H1 (cell line): ENCODE measurements around the gene EPYC. TPM values are rescaled to one million over a fixed set of nuclear protein-coding genes. Genes with fewer than 3 reads are reported as not detected.

Source experiments
- EP300 ChIP-seq, 2 experiments: IDR thresholded peaks; 1 replicate in 1 of 2; 2 replicates in 1 of 2; pipeline ENCODE4 v1.6.1; 2011 to 2012; ENCODE audit warnings: low read depth in 2 of 2, low read length in 2 of 2, mild to moderate bottlenecking in 2 of 2, borderline replicate concordance in 1 of 2, inconsistent platforms in 1 of 2, moderate library complexity in 1 of 2
- KDM4A ChIP-seq: IDR thresholded peaks from one replicate; pipeline ENCODE4 v1.7.1; 2012; ENCODE audit warnings: low read depth, mild to moderate bottlenecking, moderate library complexity, low read length, inconsistent platforms; ENCODE audit not compliant: severe bottlenecking
- SAP30 ChIP-seq: fragments of 300-600 bp; sonication (generic); IDR thresholded peaks from 2 replicates; pipeline ENCODE4 v1.7.1; 2012; ENCODE audit warnings: low read length, moderate library complexity, mild to moderate bottlenecking, inconsistent platforms; ENCODE audit not compliant: insufficient read depth, insufficient replicate concordance
- SP1 ChIP-seq: IDR thresholded peaks from 2 replicates; pipeline ENCODE4 v1.6.1; 2011; ENCODE audit warnings: low read depth, low read length
- TAF7 ChIP-seq: optimal IDR thresholded peaks from 2 replicates; pipeline ENCODE3; 2011; ENCODE audit warnings: low read depth, mild to moderate bottlenecking, inconsistent platforms, low read length, moderate library complexity, borderline replicate concordance
- polyA plus RNA-seq, 7 experiments: library from polyadenylated mRNA; depleted of rRNA in 3 of 7; stranded (reverse) in 5 of 7; unstranded in 2 of 7; fragments of >200 nt in 5 of 7; fragments of 200-250 nt in 2 of 7; gene quantifications; 1 replicate in 5 of 7; 2 replicates in 1 of 7; 4 replicates in 1 of 7; pipeline versions ENCODE4 v1.2.1 to v1.2.3, GENCODE V29; 2011 to 2013; ENCODE audit warnings: missing spikeins in 2 of 7, mixed read lengths in 2 of 7
- total RNA-seq: library from RNA; stranded (reverse); fragmentation: NEBNext Ultra II Directional; extraction: Animal tissue kit (Norgen Biotek cat#: 25700); gene quantifications from 2 replicates; pipeline ENCODE4 v1.2.1, GENCODE V29; 2021
- TF ChIP-seq, protein P1 (sequence below): IDR thresholded peaks from 2 replicates; pipeline ENCODE4 v1.6.1; 2012; ENCODE audit warnings: inconsistent platforms

Gene EPYC
- total and polyA plus RNA-seq, 2 of the 8 experiments (the other 6 are each of a cell fraction or from before 2014, with no cell fraction given): not detected

DNA sequence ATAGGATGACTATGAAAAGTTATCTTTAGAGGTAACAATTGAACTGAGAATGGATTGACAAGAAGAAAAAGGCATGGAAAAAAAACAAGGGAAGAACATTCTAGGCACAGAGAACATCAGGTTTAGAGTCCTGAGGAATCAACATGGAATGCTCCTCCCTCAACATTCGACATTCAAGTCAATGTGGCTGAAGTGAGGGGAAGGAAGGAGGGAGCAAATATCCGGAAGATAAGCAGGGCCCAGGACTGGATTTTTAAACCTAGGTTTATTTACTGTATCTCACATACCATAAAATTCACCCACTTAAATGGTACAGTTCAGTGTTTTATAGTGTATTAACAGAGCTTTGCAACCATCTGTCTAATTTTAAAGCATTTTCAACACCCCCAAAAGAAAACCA, 40.2 kb downstream of the EPYC start (continued):
- TF ChIP-seq TAF7 (no peak), EP300 (IDR thresholded peaks at IDR 0.05; ENCODE audit: borderline replicate concordance in 1 of 2, low read depth in 2 of 2, low read length in 2 of 2) (no peak), SP1 (no peak), KDM4A (no peak), SAP30 (no peak)
- TF ChIP-seq, protein P1, sequence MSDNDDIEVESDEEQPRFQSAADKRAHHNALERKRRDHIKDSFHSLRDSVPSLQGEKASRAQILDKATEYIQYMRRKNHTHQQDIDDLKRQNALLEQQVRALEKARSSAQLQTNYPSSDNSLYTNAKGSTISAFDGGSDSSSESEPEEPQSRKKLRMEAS: no peak
- TF ChIP-seq, all 59 proteins: peak for 0
